Measurements from ENCODE around the gene DUXB.

DUXB gene, protein sequence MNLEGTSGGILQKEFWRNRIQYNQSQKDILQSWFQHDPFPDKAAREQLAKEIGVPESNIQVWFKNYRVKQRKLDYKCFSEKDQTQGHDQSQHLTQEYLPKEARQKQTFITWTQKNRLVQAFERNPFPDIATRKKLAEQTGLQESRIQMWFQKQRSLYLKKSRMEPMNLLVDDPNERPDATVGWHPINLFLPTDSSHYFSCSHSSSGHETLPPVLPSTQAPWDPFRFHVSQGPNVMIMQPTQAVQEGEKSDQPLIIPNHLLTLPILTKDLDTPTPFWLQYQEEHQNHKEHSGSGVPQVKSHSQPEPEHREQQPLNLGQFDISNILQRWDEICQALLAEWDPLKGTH

GRCh38 chr16:75701361-75701760 lies at the start of gene DUXB:
DUXB (minus strand) TSS chr16:75701461; CDS start chr16:75701418, 43 bp downstream.
- no peak for DNase-seq

DNA sequence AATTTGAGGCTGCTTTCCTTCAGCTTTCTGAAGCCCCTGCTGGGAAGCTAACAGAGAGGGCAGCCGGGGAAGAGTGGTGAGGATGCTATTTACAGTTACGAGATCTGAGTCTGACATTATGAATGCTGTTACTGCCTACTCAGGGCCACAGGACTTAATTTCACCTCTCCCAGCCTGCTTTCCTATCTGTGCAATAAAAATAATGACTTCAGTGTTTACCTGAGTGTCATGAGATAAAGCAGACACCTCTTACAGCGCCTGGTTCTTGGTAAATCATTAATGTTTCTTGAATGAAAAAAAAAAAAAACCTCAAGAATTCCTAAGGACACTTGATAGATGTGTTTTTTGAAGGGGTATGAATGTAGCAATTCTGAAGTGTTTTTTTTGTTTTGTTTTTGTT lies 49.3 kb upstream of the DUXB start:
- no peak for DNase-seq

DNA sequence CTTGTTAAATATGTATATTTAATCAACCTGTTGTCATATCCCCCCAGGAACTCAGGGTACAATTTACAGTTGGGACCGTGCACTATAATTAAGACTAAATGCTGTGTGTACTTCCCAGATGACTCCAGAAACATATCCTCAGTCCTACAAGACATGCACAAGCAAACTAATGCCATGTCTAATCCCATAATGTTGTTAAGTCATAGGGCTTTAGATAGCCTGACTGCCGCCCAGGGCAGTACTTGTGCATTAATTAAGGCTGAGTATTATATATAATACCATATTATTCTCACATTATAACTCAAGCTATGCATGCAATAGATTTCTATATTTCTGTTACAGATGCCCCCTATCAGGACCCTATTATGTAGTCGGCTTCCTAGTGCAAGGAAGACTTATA lies 45.1 kb upstream of the DUXB start:
- DNase-seq = no peak

- no peak for DNase-seq
Observed at GRCh38 chr16:75745823-75746222, 44.6 kb upstream of the DUXB start.

DNA sequence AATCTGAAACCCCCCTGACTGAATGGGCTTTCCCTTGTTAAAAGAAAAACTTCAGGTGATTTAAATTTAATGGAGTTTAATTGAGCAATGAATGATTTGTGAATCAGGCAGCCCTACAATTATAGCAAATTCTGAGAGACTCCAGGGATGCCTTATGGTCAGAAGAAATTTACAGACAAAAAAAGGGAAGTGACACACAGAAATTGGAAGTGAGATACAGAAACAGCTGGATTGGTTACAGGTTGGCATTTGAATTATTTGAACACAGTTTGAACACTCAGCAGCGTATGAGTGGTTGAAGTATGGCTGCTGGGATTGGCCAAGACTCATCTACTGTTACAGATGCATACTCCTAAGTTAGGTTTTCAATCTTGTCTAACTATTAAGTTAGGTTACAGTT lies 44.0 kb upstream of the DUXB start:
- DNase-seq = no peak

GRCh38 chr16:75742424-75743047 lies 41.3 kb upstream of the DUXB start:
- no peak for DNase-seq

DNA sequence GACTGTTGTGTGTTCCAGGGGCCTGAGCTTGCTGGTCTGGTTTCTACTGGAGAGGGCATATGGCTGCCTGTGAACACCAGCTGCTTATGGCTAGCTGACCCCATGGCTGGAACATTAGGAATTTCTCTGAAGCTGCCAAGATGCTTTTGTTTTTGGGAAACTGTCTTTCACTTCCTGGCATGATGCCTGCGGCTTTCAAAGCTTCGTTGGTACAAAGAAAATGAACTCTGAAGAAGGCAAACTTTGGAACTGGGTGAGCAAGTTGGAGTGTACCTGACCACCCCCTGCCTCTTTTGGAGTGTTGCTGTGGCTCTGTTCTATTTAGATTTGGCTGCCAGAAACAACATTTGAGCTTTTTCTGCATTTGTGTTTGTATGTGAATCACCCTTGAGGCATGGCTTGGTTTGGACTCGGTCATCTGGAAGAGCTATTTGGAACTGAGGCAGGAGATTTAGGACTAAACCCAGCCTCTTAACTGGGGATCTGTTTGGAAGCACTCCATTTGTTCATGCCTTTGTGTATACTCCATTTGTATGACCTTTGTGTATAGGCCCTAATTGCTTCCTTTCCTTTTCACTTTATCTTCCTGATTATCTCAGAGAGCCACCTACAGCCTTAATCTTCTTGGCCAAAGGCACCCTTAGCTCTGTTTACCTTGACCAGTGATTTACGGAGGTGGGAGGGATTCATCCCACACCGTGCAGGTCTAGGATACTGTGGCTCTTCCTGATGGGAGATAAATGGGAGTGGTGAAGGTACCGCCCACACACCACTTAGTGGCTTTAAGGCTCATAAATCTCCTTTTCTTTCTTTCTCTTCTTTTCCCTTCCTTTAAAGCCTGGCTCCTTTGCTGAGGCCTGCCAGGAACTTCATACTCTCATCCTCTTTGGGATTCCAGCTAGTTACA lies 32.3 kb upstream of the DUXB start:
- DNase-seq = no peak

- DNase-seq = no peak
Observed at GRCh38 chr16:75732871-75733270, 31.6 kb upstream of the DUXB start.

DNA sequence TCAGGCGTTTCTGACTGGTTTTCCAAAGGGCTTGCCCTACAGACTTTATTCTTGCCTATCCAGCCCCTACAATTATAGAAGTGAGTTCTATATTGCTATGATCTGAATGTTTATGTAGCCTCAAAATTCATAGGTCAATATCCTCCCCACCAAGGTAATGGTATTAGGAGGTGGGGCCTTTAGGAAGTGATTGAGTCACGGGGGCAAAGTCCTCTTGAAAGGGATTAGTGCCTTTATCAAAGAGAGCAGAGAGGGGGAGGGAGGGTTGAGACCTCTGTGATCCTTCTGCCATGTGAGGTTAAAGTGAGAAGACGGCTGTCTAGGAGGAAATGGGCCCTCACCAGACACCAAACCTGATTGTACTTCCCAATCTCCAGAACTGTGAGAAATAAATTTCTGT lies 26.0 kb upstream of the DUXB start:
- no peak for DNase-seq

DNA sequence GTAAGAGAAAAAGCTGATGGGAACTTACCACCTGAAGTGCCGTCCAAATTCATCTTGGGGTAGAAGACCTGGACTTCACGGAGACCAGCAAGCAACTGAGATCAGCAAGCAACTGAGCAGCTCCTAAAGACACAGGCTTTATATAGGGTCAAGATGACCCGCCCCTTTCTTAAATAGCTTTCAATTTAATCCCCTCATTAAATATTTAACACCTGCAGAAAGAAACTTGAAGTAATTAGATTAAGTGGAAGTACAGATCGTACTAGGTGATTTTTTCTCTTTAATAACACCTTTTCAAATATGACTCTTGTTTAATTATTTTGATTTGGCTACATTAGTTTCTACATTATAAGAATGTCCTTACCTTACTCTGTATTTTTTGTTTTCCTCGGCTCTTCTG lies 25.1 kb upstream of the DUXB start, which contains the start of gene CPHXL:
CPHXL (minus strand) TSS at position 101 of the 400 bp plus-strand sequence; CDS start at position 53, 48 bp downstream.
- no peak for DNase-seq

GRCh38 chr16:75718452-75718851 lies 17.2 kb upstream of the DUXB start:
- no peak for DNase-seq

DNA sequence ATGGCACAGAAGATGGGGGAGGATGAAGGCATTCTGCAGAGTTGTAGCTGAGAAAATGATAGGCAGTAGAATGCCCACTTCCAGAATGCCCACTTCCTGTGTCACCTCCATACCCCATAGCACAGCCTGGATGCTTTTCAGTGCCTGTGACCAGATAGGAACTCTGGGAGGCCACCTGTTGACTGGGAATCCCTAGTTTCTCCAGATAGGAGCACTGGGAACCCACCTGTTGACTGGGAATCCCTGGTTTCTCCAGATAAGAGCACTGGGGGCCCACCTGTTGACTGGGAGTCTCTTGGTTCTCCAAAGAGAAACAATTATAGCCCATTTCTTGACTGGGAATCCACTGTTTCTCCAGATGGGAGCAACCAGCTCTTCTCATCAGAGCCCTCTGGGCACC lies 13.4 kb upstream of the DUXB start:
- DNase-seq = no peak

DNA sequence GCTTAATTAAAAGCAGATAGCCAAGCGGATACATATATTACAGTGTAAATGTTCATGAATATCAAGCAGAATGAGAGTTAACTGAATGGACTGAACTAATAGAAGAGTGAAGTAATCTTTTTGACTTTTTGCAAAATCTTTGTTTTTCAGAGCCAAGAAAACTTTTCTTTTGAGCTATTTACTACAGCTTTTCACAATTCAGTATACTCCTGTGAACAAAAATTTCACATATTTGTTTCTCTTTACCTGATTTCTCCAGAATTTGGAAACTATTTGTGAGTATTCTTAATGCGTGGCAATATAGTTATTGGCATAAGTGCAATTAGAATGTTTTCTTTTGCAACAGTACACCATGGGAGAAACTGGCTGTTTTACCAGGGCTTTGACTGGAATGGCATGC lies 9.1 kb upstream of the DUXB start:
- DNase-seq = no peak

GRCh38 chr16:75703306-75703705 lies 2.0 kb upstream of the DUXB start:
- DNase-seq = no peak

GRCh38 chr16:75702242-75702641 lies 981 bp upstream of the DUXB start:
- DNase-seq = no peak

GRCh38 chr16:75697571-75697970 lies 3.7 kb downstream of the DUXB start:
- no peak for DNase-seq

DNA sequence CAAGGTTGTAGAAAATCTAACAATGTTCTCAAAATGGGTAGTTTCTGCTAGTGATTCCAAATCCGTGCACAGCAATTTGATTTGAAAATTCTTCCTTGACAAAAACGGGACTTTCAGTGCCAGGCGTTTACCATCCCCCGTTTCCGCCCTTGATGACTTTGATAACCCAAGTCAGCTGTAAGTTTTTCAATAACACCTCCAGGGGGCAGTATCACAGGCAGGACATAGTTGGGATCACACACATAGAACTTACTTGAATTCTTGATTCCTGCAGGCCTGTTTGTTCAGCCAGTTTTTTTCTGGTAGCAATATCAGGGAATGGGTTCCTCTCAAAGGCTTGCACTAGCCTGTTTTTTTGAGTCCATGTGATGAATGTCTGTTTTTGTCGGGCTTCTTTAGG lies 5.6 kb downstream of the DUXB start:
- DNase-seq = no peak

DNA sequence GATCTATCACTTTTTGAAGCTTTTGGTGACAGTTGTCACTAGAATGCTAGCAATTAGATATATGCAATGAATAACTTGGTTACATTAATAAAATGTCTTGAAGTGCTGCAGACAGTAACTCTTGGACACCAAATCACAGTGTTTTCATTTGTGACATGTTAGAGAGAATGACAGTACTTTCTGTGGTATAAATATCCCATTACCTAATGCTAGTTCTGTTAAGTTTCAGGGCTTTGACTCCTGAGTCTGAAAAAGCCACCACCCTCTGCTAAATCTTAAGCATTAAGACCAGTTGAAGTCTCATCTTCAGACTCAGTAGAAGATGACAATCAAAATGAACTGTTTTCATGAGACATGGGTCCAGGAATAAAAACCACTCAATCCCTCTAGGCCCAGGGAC lies 13.9 kb downstream of the DUXB start:
- no peak for DNase-seq

DNA sequence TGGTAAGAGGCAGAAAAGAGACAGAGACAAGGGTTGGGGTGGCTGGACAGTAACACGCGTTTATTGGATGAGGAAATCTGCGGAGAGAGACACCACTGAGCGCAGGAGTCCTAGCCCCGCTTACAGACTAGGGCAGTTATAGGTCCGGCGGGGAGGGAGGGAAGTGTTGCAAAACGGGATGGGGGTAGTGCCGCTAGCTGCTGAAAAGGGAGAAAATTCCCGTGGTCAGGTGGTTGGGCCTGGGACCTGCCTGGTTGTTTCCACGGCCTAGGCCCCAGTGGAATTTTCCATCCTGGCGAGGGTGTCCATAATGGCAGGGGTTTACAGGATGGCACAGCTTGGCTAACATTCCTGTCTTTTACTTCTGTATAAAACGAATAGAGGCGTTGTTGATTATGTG lies 19.0 kb downstream of the DUXB start:
- no peak for DNase-seq

DNA sequence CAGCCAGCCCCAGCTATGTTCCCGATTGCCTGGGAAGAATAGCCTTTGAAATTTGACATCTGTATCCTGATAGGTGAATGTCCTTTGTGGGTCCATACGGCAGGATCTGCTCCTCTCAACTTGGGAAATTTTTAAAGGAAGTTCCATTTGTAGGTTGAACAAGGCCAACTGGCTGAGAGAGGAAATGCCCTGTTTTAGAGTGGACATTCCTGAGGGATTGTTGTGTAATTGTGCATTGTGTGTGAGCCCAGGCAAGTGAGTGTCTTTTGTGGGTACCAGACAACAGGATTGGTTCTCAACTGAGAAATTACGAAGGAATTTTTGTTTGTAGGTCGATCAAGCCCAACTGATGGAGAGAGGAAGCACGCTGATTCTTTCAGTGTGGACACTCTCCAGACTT lies 21.9 kb downstream of the DUXB start:
- DNase-seq = no peak

DNA sequence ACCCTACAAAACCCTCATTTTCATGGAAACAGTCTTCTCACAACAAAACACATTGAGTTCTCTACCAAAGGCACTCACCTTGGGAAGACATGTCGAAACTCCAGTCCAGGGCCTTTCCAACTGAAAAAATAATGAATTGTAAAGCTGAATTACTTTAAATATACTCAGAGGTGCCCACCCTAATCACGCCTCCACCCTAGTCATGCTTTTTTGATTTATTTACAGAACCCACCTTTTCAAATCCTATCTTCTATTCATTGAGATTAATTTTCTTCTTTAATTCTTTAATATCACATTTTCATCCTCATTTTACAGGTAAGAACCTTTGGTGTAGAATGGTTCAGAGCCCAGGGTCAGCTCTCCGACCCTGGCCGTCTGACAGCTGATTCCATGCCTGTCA lies 24.4 kb downstream of the DUXB start, which contains the start of gene CPHXL2:
CPHXL2 (minus strand) TSS at position 101 of the 400 bp plus-strand sequence; CDS start at position 91, 10 bp downstream.
- DNase-seq = no peak

GRCh38 chr16:75667503-75667902 lies 33.8 kb downstream of the DUXB start:
- no peak for DNase-seq

DNA sequence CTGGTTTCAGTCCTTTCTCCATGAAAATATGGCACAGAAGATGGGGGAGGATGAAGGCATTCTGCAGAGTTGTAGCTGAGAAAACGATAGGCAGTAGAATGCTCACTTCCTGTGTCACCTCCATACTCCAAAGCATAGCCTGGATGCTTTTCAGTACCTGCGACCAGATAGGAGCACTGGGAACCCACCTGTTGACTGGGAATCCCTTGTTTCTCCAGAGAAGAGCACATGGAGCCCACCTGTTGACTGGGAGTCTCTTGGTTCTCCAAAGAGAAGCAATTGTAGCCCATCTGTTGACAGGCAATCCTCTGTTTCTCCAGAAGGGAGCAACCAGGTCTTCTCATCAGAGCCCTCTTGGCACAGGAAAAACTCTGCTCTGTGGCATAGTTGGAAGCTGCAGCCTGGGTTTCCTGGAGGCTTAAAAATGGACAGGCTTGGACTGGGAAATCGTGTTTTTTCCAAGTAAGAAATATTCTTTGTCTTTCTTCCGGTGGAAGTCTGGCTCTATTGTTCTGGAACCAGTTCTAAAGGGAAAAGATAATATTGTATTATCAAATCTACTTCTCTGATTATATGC lies 40.4 kb downstream of the DUXB start:
- DNase-seq = no peak
